H9 (cell line): ENCODE data around the gene TMEM184B. TPM values are rescaled to one million over a fixed set of nuclear protein-coding genes. Genes with fewer than 3 reads are reported as not detected.
A peak's percentile ranks its signal among the peaks of the same experiment; 100 is the strongest.

Source experiments
- DNase-seq: peaks from one replicate; pipeline ENCODE4 v3.0.0-alpha.2; 2017
- H2AFZ ChIP-seq: one replicate; pipeline ENCODE4 v1.6.1; 2013; ENCODE audit warnings: mild to moderate bottlenecking, low read length, control low read depth, moderate library complexity
- H2AK5ac ChIP-seq: 2 replicates; pipeline ENCODE4 v1.6.1; 2013; ENCODE audit warnings: low read length, control low read depth, mixed read lengths; ENCODE audit not compliant: insufficient read length
- H2BK120ac ChIP-seq: one replicate; pipeline ENCODE4 v1.6.1; 2013; ENCODE audit warnings: low read depth, mild to moderate bottlenecking, low read length, control low read depth, inconsistent platforms; ENCODE audit not compliant: poor library complexity, severe bottlenecking
- H2BK12ac ChIP-seq: 2 replicates; pipeline ENCODE4 v1.6.1; 2013; ENCODE audit warnings: low read length, control low read depth, mixed read lengths, low read depth; ENCODE audit not compliant: insufficient read length
- H2BK15ac ChIP-seq: 2 replicates; pipeline ENCODE4 v1.6.1; 2013; ENCODE audit warnings: low read depth, low read length, control low read depth
- H2BK20ac ChIP-seq: one replicate; pipeline ENCODE4 v1.6.1; 2013; ENCODE audit warnings: low read depth, mild to moderate bottlenecking, low read length, control low read depth, inconsistent platforms; ENCODE audit not compliant: poor library complexity, severe bottlenecking
- H2BK5ac ChIP-seq: 2 replicates; pipeline ENCODE4 v1.6.1; 2013; ENCODE audit warnings: low read length, control low read depth, mixed read lengths; ENCODE audit not compliant: insufficient read length
- H3K14ac ChIP-seq: 2 replicates; pipeline ENCODE4 v1.6.1; 2013; ENCODE audit warnings: low read length, control low read depth; ENCODE audit not compliant: insufficient read depth
- H3K18ac ChIP-seq: 2 replicates; pipeline ENCODE4 v1.6.1; 2013; ENCODE audit warnings: low read depth, mild to moderate bottlenecking, mixed read lengths, low read length, control low read depth; ENCODE audit not compliant: insufficient read length
- H3K23ac ChIP-seq: 2 replicates; pipeline ENCODE4 v1.6.1; 2013; ENCODE audit warnings: low read length, control low read depth, mixed read lengths, low read depth; ENCODE audit not compliant: insufficient read length
- H3K23me2 ChIP-seq: 2 replicates; pipeline ENCODE4 v1.6.1; 2013; ENCODE audit warnings: low read depth, mild to moderate bottlenecking, mixed read lengths, low read length, control low read depth; ENCODE audit not compliant: insufficient read length, poor library complexity, severe bottlenecking
- H3K27ac ChIP-seq: 2 replicates; pipeline ENCODE4 v1.5.1; 2013; ENCODE audit warnings: low read length, control low read depth, mixed read lengths, low read depth; ENCODE audit not compliant: insufficient read length
- H3K27me3 ChIP-seq: 2 replicates; pipeline ENCODE4 v1.6.1; 2013; ENCODE audit warnings: low read length, control low read depth, inconsistent platforms; ENCODE audit not compliant: insufficient read depth
- H3K4ac ChIP-seq: 2 replicates; pipeline ENCODE4 v1.6.1; 2013; ENCODE audit warnings: low read depth, mild to moderate bottlenecking, control low read depth, inconsistent platforms, low read length, moderate library complexity
- H3K4me1 ChIP-seq: 2 replicates; pipeline ENCODE4 v1.6.1; 2013; ENCODE audit warnings: low read length, control low read depth, inconsistent platforms; ENCODE audit not compliant: insufficient read depth
- H3K4me2 ChIP-seq: 2 replicates; pipeline ENCODE4 v1.6.1; 2013; ENCODE audit warnings: low read length, control low read depth, mixed read lengths; ENCODE audit not compliant: insufficient read length, insufficient read depth
- H3K56ac ChIP-seq: 2 replicates; pipeline ENCODE4 v1.6.1; 2013; ENCODE audit warnings: low read depth, mild to moderate bottlenecking, mixed read lengths, low read length, control low read depth; ENCODE audit not compliant: insufficient read length
- H3K79me1 ChIP-seq: 2 replicates; pipeline ENCODE4 v1.6.1; 2013; ENCODE audit warnings: low read depth, mild to moderate bottlenecking, moderate library complexity, low read length, control low read depth, inconsistent platforms; ENCODE audit not compliant: insufficient read depth, poor library complexity, severe bottlenecking
- H3K79me2 ChIP-seq: 2 replicates; pipeline ENCODE4 v1.6.1; 2013; ENCODE audit warnings: low read length, control low read depth, inconsistent platforms; ENCODE audit not compliant: insufficient read depth
- H3K9ac ChIP-seq: 2 replicates; pipeline ENCODE4 v1.6.1; 2013; ENCODE audit warnings: low read length, control low read depth, mixed read lengths; ENCODE audit not compliant: insufficient read length; ENCODE audit errors: extremely low read depth
- H3K9me3 ChIP-seq: one replicate; pipeline ENCODE4 v1.6.1; 2013; ENCODE audit warnings: low read depth, low read length, inconsistent platforms; ENCODE audit not compliant: control insufficient read depth
- H3T11ph ChIP-seq: one replicate; pipeline ENCODE4 v1.6.1; 2013; ENCODE audit warnings: mild to moderate bottlenecking, low read length, control low read depth, inconsistent platforms
- H4K20me1 ChIP-seq: one replicate; pipeline ENCODE4 v1.6.1; 2013; ENCODE audit not compliant: control insufficient read depth, insufficient read length, insufficient read depth
- H4K5ac ChIP-seq: 2 replicates; pipeline ENCODE4 v1.6.1; 2013; ENCODE audit warnings: low read depth, mild to moderate bottlenecking, mixed read lengths, low read length, control low read depth; ENCODE audit not compliant: insufficient read length
- H4K8ac ChIP-seq: replicated peaks from 2 replicates; pipeline ENCODE4 v1.6.1; 2013; ENCODE audit warnings: low read length, control low read depth, mixed read lengths, low read depth; ENCODE audit not compliant: insufficient read length
- H4K91ac ChIP-seq: 2 replicates; pipeline ENCODE4 v1.6.1; 2013; ENCODE audit warnings: low read depth, mild to moderate bottlenecking, moderate library complexity, mixed read lengths, low read length, control low read depth; ENCODE audit not compliant: insufficient read length
- H3K27ac Mint-ChIP-seq, 3 experiments: 2 replicates in 2 of 3; 3 replicates in 1 of 3; pipeline ENCODE4 v1.8.0; 2020 to 2021; ENCODE audit warnings: mixed read lengths in 3 of 3, mild to moderate bottlenecking in 1 of 3, moderate library complexity in 1 of 3
- H3K27me3 Mint-ChIP-seq: 2 replicates; pipeline ENCODE4 v1.8.0; 2021; ENCODE audit warnings: low read depth, mild to moderate bottlenecking, moderate library complexity, mixed read lengths
- H3K36me3 Mint-ChIP-seq, 3 experiments: 2 replicates in 2 of 3; 3 replicates in 1 of 3; pipeline ENCODE4 v1.8.0; 2020 to 2021; ENCODE audit warnings: low read depth in 3 of 3, mixed read lengths in 3 of 3; ENCODE audit not compliant: insufficient read depth in 1 of 3
- H3K4me1 Mint-ChIP-seq, 2 experiments: 2 replicates each; pipeline ENCODE4 v1.8.0; 2020; ENCODE audit warnings: mixed read lengths in 2 of 2
- H3K4me3 Mint-ChIP-seq, 2 experiments: 2 replicates in 1 of 2; 3 replicates in 1 of 2; pipeline ENCODE4 v1.8.0; 2020 to 2021; ENCODE audit warnings: mild to moderate bottlenecking in 2 of 2, mixed read lengths in 2 of 2, moderate library complexity in 1 of 2
- H3K9me3 Mint-ChIP-seq, 2 experiments: 2 replicates in 1 of 2; 3 replicates in 1 of 2; pipeline ENCODE4 v1.8.0; 2020; ENCODE audit warnings: mild to moderate bottlenecking in 2 of 2, mixed read lengths in 2 of 2, moderate library complexity in 1 of 2
- WGBS: extraction: QIAGEN DNeasy Blood & Tissue Kit; methylation state at CpG from one replicate; pipeline ENCODE4 v1.1.7; 2013; ENCODE audit warnings: missing lambda C conversion rate, low lambda C conversion rate, mixed read lengths; ENCODE audit not compliant: insufficient read length; ENCODE audit errors: extremely low coverage; 5-methylcytosine and 5-hydroxymethylcytosine counted together
- total RNA-seq: library from RNA; stranded (reverse); gene quantifications from 2 replicates; pipeline ENCODE4 v1.2.1, GENCODE V29; 2021
- TF ChIP-seq, protein P1 (sequence below): fragments of 200-600 bp; sonication (generic); conservative IDR thresholded peaks from 3 replicates; pipeline ENCODE4 v1.8.0; 2021; ENCODE audit warnings: antibody characterized with exemption, mild to moderate bottlenecking

TMEM184B gene
- total RNA-seq, 1 experiment from 2014 or later = 58.5 TPM

DNA sequence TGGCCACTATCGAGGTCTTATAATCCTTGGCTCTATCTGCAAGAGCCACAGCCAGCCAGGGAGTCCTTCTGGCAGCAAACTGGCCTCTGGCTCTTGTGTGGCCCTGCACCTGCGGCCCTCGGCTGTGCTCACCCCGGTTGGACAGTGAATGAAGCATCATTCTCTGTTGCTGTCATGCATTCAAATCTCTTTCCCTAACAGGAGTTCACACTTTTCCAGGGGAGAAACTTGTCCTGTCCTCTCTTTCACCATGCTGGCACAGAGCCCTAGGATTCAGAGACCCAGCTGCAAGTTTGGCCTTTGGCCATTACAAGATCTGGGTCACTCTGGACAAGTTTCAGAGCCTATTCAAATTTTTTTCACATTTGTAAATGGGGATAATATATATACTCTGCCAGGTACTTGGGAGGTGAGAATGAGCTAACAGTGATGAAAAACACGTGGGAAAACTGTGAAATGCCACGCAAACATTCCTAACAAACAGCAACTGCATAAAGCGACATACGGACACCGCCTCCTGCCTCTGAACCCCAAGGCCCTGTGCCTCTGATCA, 34.2 kb downstream of the TMEM184B start:
- H3K79me2 ChIP-seq = no peaks in the 10 kb centered on the region
- H3K27me3 ChIP-seq = no peaks in the 10 kb centered on the region
- H2BK5ac ChIP-seq = no peak overlapping the region
- H3K27ac ChIP-seq = no peak overlapping the region
- no peak overlapping the region; the same call in 1 of the 2 replicates for H3K14ac ChIP-seq
- H3K23me2 ChIP-seq = no peaks in the 10 kb centered on the region
- H3K56ac ChIP-seq = no peak overlapping the region
- H2BK20ac ChIP-seq = no peak overlapping the region
- no peaks in the 10 kb centered on the region for H4K20me1 ChIP-seq
- no peak overlapping the region for H2BK12ac ChIP-seq
- H3K36me3 Mint-ChIP-seq = peaks cover 5 to 43% (median 41%) of the 10 kb centered on the region in 3 experiments; a peak in 6 of 7 replicates
- H3K18ac ChIP-seq = no peak overlapping the region
- H3K9me3 ChIP-seq = no peaks in the 10 kb centered on the region
- no peak overlapping the region for H3K4me2 ChIP-seq
- no peak overlapping the region for H4K5ac ChIP-seq
- H4K91ac ChIP-seq = no peak overlapping the region
- H3K79me1 ChIP-seq = no peaks in the 10 kb centered on the region
- no peaks in the 10 kb centered on the region for H3K4me1 ChIP-seq
- no peak for DNase-seq
- no peak overlapping the region for H2AK5ac ChIP-seq
- TF ChIP-seq, protein P1, sequence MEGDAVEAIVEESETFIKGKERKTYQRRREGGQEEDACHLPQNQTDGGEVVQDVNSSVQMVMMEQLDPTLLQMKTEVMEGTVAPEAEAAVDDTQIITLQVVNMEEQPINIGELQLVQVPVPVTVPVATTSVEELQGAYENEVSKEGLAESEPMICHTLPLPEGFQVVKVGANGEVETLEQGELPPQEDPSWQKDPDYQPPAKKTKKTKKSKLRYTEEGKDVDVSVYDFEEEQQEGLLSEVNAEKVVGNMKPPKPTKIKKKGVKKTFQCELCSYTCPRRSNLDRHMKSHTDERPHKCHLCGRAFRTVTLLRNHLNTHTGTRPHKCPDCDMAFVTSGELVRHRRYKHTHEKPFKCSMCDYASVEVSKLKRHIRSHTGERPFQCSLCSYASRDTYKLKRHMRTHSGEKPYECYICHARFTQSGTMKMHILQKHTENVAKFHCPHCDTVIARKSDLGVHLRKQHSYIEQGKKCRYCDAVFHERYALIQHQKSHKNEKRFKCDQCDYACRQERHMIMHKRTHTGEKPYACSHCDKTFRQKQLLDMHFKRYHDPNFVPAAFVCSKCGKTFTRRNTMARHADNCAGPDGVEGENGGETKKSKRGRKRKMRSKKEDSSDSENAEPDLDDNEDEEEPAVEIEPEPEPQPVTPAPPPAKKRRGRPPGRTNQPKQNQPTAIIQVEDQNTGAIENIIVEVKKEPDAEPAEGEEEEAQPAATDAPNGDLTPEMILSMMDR = no peak
- no peak overlapping the region for H2BK120ac ChIP-seq
- H3K9ac ChIP-seq = no peak overlapping the region
- no CpG with 5 or more reads among the region's 9 CpGs for WGBS
- H3K27me3 Mint-ChIP-seq = no peaks in the 10 kb centered on the region
- no peak overlapping the region for H2AFZ ChIP-seq
- H3K4ac ChIP-seq = no peak overlapping the region
- peaks cover 19 to 40% of the 10 kb centered on the region in 2 experiments for H3K4me1 Mint-ChIP-seq
- no peak overlapping the region for H3K4me3 Mint-ChIP-seq
- no peak overlapping the region for H3K23ac ChIP-seq
- peak overlapping the region in 2 of 3 experiments; percentile 65 to 79; a peak in 1 of 7 replicates for H3K27ac Mint-ChIP-seq
- no peak overlapping the region for H3T11ph ChIP-seq
- no peaks in the 10 kb centered on the region; a peak in 2 of 5 replicates for H3K9me3 Mint-ChIP-seq
- no peak overlapping the region for H2BK15ac ChIP-seq
- no peak overlapping the region for H4K8ac ChIP-seq
